D721Med (cell line): ENCODE measurements around the gene MIEN1.
"Not testable (repeated sequence)": the region's sequence is repeated elsewhere in the genome, so short reads cannot be mapped to it uniquely, and the experiment has no call there.

Experiments
- DNase-seq: peaks from one replicate; pipeline ENCODE4 v3.0.0; 2011; ENCODE audit warnings: low spot score; ENCODE audit not compliant: insufficient read length
- FAIRE-seq: peaks from 2 replicates; lab custom pipeline; 2011; peaks lifted over from hg19 to GRCh38; lab: Jason Lieb, UNC
- CTCF ChIP-seq: IDR thresholded peaks from 2 replicates; pipeline ENCODE4 v1.5.1; 2012; ENCODE audit warnings: mild to moderate bottlenecking, control low read depth; ENCODE audit not compliant: insufficient read depth; ENCODE audit errors: missing control alignments

Gene MIEN1

GRCh38 chr17:39711851-39712250 is 18.5 kb downstream of the MIEN1 start:
- TF ChIP-seq CTCF, result no peak
- no peak for FAIRE-seq
- DNase-seq, result no peak

GRCh38 chr17:39711071-39711470 is 19.3 kb downstream of the MIEN1 start:
- not testable (repeated sequence) for DNase-seq, FAIRE-seq

- DNase-seq (no peak), FAIRE-seq (no peak)
- TF ChIP-seq CTCF, result no peak
Measured at GRCh38 chr17:39709998-39710964, 20.1 kb downstream of the MIEN1 start.

GRCh38 chr17:39709319-39709997 is 20.9 kb downstream of the MIEN1 start:
- no peak for DNase-seq
- FAIRE-seq, result no peak
- no peak for TF ChIP-seq CTCF

GRCh38 chr17:39706921-39707337 is 23.4 kb downstream of the MIEN1 start:
- no peak for DNase-seq
- no peak for FAIRE-seq

GRCh38 chr17:39706383-39706782 is 23.9 kb downstream of the MIEN1 start:
- FAIRE-seq (no peak), DNase-seq (no peak)
- no peak for TF ChIP-seq CTCF

More at GRCh38 chr17:39706921-39707337, 23.4 kb downstream of the MIEN1 start:
- TF ChIP-seq CTCF, result no peak

GRCh38 chr17:39705786-39706348 is 24.5 kb downstream of the MIEN1 start:
- DNase-seq, result no peak
- FAIRE-seq, result no peak
- no peak for TF ChIP-seq CTCF
